Activated T-cell treated with anti-CD3 and anti-CD28 coated beads, Interleukin-2, amount 50 U/mL, for 24 hours (primary cell): ENCODE results near the gene ANKS4B.
"Not testable (repeated sequence)": the region's sequence is repeated elsewhere in the genome, so short reads cannot be mapped to it uniquely, and the experiment has no call there.

Experiments used
- DNase-seq: peaks from one replicate; pipeline ENCODE4 v3.0.0-alpha.2; 2020
- H3K27ac Mint-ChIP-seq: 2 replicates; pipeline ENCODE4 v1.8.0; 2020; ENCODE audit warnings: mild to moderate bottlenecking, mixed read lengths
- H3K27me3 Mint-ChIP-seq: 2 replicates; pipeline ENCODE4 v1.8.0; 2020; ENCODE audit warnings: mixed read lengths
- H3K36me3 Mint-ChIP-seq: 2 replicates; pipeline ENCODE4 v1.8.0; 2020; ENCODE audit warnings: low read depth, mixed read lengths
- H3K4me1 Mint-ChIP-seq: 2 replicates; pipeline ENCODE4 v1.8.0; 2020; ENCODE audit warnings: low read depth, mixed read lengths
- H3K4me3 Mint-ChIP-seq: 2 replicates; pipeline ENCODE4 v1.8.0; 2020; ENCODE audit warnings: mild to moderate bottlenecking, moderate library complexity, mixed read lengths
- H3K9me3 Mint-ChIP-seq: 2 replicates; pipeline ENCODE4 v1.8.0; 2020; ENCODE audit warnings: mixed read lengths

ANKS4B gene

GRCh38 chr16:21233521-21234150, at the start of gene ANKS4B:
Gene ANKS4B (plus strand): TSS chr16:21233699. CDS start chr16:21233738, 39 bp downstream.
- H3K4me1 Mint-ChIP-seq = no peaks in the 10 kb centered on the region
- H3K9me3 Mint-ChIP-seq = no peaks in the 10 kb centered on the region
- peaks cover 52% of the 10 kb centered on the region for H3K27me3 Mint-ChIP-seq
- no peak within 1 kb of the TSS for H3K4me3 Mint-ChIP-seq
- no peaks in the 10 kb centered on the region for H3K36me3 Mint-ChIP-seq
- DNase-seq = no peak
- no peak within 1 kb of the TSS for H3K27ac Mint-ChIP-seq

- Mint-ChIP-seq H3K36me3 (peaks cover 50% of the 10 kb centered on the region), H3K27me3 (peaks cover 3% of the 10 kb centered on the region), H3K9me3 (peaks cover 7% of the 10 kb centered on the region), H3K4me3 (no peak overlapping the region), H3K4me1 (peaks cover 32% of the 10 kb centered on the region), H3K27ac (no peak overlapping the region)
- no peak for DNase-seq
These were observed 49.5 kb upstream of the ANKS4B start for GRCh38 chr16:21183995-21184394.

- H3K27me3 Mint-ChIP-seq = peaks cover 3% of the 10 kb centered on the region
- peaks cover 41% of the 10 kb centered on the region for H3K36me3 Mint-ChIP-seq
- DNase-seq = no peak
- H3K4me3 Mint-ChIP-seq = no peak overlapping the region
- H3K27ac Mint-ChIP-seq = peak overlapping the region; percentile 65
- peaks cover 32% of the 10 kb centered on the region for H3K4me1 Mint-ChIP-seq
- H3K9me3 Mint-ChIP-seq = peaks cover 7% of the 10 kb centered on the region
These were observed 48.7 kb upstream of the ANKS4B start for GRCh38 chr16:21184834-21185233.

GRCh38 chr16:21185659-21186325, 47.7 kb upstream of the ANKS4B start:
- Mint-ChIP-seq H3K27ac (no peak overlapping the region), H3K9me3 (peaks cover 10% of the 10 kb centered on the region), H3K36me3 (peaks cover 32% of the 10 kb centered on the region), H3K4me1 (peaks cover 32% of the 10 kb centered on the region), H3K27me3 (peaks cover 6% of the 10 kb centered on the region), H3K4me3 (no peak overlapping the region)
- DNase-seq = no peak

DNA sequence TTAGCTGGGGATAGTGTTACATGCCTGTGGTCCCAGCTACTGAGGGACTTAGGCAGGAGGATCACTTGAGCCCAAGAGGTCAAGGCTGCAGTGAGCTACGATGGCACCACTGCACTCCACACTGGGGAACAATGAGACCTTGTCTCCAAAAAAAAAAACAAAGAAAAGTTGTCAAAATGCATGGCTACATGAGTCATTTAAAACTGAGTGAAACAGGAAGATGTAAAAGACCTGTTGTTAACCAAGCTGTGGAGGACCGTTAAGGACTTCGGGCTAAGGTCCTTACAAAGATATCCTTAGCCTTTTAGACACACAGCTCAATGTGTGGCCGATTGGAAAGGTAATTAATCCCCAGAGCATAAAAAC, 47.2 kb upstream of the ANKS4B start:
- no peak overlapping the region for H3K4me3 Mint-ChIP-seq
- H3K9me3 Mint-ChIP-seq = peaks cover 10% of the 10 kb centered on the region
- no peak overlapping the region for H3K27ac Mint-ChIP-seq
- peaks cover 32% of the 10 kb centered on the region for H3K4me1 Mint-ChIP-seq
- no peak for DNase-seq
- H3K27me3 Mint-ChIP-seq = peaks cover 7% of the 10 kb centered on the region
- H3K36me3 Mint-ChIP-seq = peaks cover 27% of the 10 kb centered on the region

DNA sequence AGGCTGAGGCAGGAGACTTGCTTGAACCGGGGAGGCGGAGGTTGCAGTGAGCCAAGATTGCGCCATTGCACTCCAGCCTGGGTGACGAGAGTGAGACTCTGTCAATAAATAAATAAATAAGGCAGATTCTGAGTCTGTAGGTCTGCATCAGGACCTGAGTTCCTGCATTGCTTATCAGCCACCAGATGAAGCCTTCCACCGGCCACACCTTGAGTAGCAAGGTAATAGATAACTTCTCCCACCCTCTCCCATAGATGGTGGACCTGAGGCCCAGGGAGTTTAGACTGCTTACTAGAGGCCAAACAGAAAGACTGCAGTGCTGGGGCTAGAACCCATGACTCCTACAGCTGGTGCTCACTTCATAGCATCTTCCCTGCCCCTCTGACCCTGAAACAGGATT, 44.2 kb upstream of the ANKS4B start:
- Mint-ChIP-seq H3K4me3 (no peak overlapping the region), H3K36me3 (peaks cover 4% of the 10 kb centered on the region), H3K27ac (no peak overlapping the region), H3K4me1 (peaks cover 32% of the 10 kb centered on the region), H3K27me3 (peaks cover 18% of the 10 kb centered on the region), H3K9me3 (peaks cover 3% of the 10 kb centered on the region)
- DNase-seq = no peak

- Mint-ChIP-seq H3K27ac (no peak overlapping the region), H3K9me3 (peaks cover 3% of the 10 kb centered on the region), H3K4me1 (peaks cover 32% of the 10 kb centered on the region), H3K36me3 (peaks cover 3% of the 10 kb centered on the region), H3K27me3 (peaks cover 25% of the 10 kb centered on the region), H3K4me3 (no peak overlapping the region)
- DNase-seq = no peak
These were observed 43.5 kb upstream of the ANKS4B start for GRCh38 chr16:21190013-21190412.

DNA sequence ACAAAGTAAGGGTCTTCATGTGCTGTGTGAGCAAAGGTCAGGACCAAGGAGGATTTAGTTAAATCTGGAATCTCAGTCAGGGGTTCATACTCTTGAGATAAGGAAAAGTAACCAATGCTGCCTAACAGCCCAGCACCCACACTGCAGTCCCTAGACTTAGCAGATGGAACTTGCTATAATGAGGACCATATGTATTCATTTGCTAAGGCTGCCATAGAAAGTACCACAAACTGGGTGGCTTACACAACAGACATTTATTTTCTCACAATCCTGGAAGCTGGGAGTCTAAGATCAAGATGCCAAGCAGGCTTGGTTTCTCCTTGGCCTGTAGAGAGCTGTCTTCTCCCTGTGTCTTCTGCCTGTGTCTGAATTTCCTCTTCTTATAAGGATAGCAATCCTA, 42.9 kb upstream of the ANKS4B start:
- Mint-ChIP-seq H3K9me3 (peaks cover 3% of the 10 kb centered on the region), H3K4me3 (no peak overlapping the region), H3K4me1 (peaks cover 29% of the 10 kb centered on the region), H3K27me3 (peaks cover 30% of the 10 kb centered on the region), H3K27ac (no peak overlapping the region), H3K36me3 (peaks cover 3% of the 10 kb centered on the region)
- DNase-seq = no peak

GRCh38 chr16:21192991-21193390, 40.5 kb upstream of the ANKS4B start:
- Mint-ChIP-seq H3K27ac (no peak overlapping the region), H3K27me3 (peaks cover 38% of the 10 kb centered on the region), H3K9me3 (peaks cover 3% of the 10 kb centered on the region), H3K36me3 (no peaks in the 10 kb centered on the region), H3K4me3 (no peak overlapping the region), H3K4me1 (peaks cover 19% of the 10 kb centered on the region)
- no peak for DNase-seq

DNA sequence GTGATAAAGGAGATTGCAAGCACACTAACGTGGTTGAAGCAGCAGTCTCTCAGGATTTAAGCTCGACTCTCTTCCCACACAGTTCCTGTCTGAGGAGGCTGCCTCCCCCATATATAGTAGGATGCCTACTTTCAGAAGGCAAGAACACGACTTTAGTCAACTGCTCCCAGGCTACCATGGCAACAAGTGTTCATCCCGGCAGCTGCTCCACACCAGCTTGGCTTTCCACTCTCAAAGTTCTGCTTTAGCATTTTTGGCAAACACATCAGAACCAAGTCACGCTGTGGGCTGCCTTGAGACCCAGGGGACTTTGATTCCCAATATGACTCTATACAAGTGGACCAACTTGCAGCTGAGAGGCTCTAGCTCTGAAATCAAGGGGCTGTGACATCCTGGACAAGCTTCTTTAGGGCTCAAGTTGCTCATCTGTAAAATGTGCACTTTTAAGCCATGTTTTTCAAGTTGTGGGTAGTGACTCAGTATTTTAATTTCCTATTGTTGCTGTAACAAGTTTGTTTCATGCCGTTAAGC, 38.7 kb upstream of the ANKS4B start:
- Mint-ChIP-seq H3K27ac (no peak overlapping the region), H3K4me3 (no peak overlapping the region), H3K4me1 (peaks cover 11% of the 10 kb centered on the region), H3K9me3 (peaks cover 3% of the 10 kb centered on the region), H3K36me3 (no peaks in the 10 kb centered on the region), H3K27me3 (peaks cover 44% of the 10 kb centered on the region)
- DNase-seq = no peak

DNA sequence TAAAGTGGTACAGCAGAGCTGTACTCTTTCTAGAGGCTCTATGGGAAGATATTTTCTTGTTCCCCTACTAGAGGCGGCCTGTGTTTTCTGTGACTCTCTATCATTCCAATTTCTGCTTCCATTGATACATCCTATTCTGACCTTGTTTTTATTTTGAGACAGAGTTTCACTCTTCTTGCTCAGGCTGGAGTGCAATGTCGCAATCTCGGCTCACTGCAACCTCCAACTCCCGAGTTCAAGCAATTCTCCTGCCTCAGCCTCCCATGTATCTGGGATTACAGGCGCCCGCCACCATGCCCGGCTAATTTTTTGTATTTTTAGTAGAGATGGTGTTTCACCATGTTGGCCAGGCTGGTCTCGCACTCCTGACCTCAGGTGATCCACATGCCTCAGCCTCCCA, 38.2 kb upstream of the ANKS4B start:
- not testable (repeated sequence) for DNase-seq, H3K4me3 Mint-ChIP-seq, H3K27ac Mint-ChIP-seq, H3K36me3 Mint-ChIP-seq, H3K9me3 Mint-ChIP-seq
- Mint-ChIP-seq H3K27me3 (peaks cover 42% of the 10 kb centered on the region), H3K4me1 (peaks cover 11% of the 10 kb centered on the region)

GRCh38 chr16:21197112-21197511, 36.4 kb upstream of the ANKS4B start:
- peaks cover 49% of the 10 kb centered on the region for H3K27me3 Mint-ChIP-seq
- H3K36me3 Mint-ChIP-seq = no peaks in the 10 kb centered on the region
- H3K27ac Mint-ChIP-seq = no peak overlapping the region
- no peak overlapping the region for H3K4me3 Mint-ChIP-seq
- no peak for DNase-seq
- H3K9me3 Mint-ChIP-seq = no peaks in the 10 kb centered on the region
- H3K4me1 Mint-ChIP-seq = peaks cover 11% of the 10 kb centered on the region

DNA sequence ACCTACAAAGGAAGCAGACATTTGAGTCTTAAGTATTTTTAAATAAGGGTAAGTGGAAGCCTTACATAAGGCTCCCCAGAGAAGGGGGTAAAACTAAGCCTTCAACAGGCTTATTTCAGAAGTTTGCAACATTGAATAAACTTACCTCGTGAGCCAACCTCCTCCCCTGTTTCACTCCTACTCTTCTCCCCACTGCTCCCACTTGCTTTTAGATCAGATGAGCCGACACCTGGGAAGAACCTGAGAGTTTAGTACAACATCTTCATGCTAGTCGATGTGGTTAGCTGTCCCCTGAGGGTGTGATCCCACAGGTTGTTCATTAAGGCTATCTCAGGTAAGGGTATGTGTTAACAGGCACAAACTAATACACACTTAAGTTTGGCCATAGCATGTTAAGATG, 35.9 kb upstream of the ANKS4B start:
- Mint-ChIP-seq H3K4me3 (no peak overlapping the region), H3K27me3 (peaks cover 49% of the 10 kb centered on the region), H3K4me1 (peaks cover 11% of the 10 kb centered on the region), H3K27ac (no peak overlapping the region), H3K36me3 (no peaks in the 10 kb centered on the region), H3K9me3 (no peaks in the 10 kb centered on the region)
- DNase-seq = no peak

- Mint-ChIP-seq H3K27ac (no peak overlapping the region), H3K27me3 (peaks cover 36% of the 10 kb centered on the region), H3K9me3 (no peaks in the 10 kb centered on the region), H3K4me1 (peaks cover 5% of the 10 kb centered on the region), H3K4me3 (no peak overlapping the region), H3K36me3 (no peaks in the 10 kb centered on the region)
- no peak for DNase-seq
These were observed 33.8 kb upstream of the ANKS4B start for GRCh38 chr16:21199607-21200218.
